GM10248 (cell line): ENCODE results near the gene ETV7.

Experiments used
- CTCF ChIA-PET: fragments of 300-600 bp; sonication (Branson Sonifier 250); formaldehyde crosslinking; extraction: SDS; loops from one replicate; lab custom pipeline; 2021; ENCODE audit warnings: antibody characterized with exemption; lab: Yijun Ruan, JAX
- POLR2A ChIA-PET: fragments of 350-650 bp; sonication (Branson Sonifier 250); formaldehyde crosslinking; extraction: SDS; loops from one replicate; lab custom pipeline; 2020; ENCODE audit warnings: antibody characterized with exemption; lab: Yijun Ruan, JAX
- DNase-seq: peaks from one replicate; pipeline ENCODE4 v3.0.0; 2012; ENCODE audit errors: extremely low spot score
- TF ChIP-seq, protein P1 (sequence below): IDR thresholded peaks from 2 replicates; pipeline ENCODE4 v1.5.1; 2012; ENCODE audit warnings: mild to moderate bottlenecking, low read depth; ENCODE audit errors: extremely low read depth, missing control alignments, control extremely low read depth

ETV7 gene

DNA sequence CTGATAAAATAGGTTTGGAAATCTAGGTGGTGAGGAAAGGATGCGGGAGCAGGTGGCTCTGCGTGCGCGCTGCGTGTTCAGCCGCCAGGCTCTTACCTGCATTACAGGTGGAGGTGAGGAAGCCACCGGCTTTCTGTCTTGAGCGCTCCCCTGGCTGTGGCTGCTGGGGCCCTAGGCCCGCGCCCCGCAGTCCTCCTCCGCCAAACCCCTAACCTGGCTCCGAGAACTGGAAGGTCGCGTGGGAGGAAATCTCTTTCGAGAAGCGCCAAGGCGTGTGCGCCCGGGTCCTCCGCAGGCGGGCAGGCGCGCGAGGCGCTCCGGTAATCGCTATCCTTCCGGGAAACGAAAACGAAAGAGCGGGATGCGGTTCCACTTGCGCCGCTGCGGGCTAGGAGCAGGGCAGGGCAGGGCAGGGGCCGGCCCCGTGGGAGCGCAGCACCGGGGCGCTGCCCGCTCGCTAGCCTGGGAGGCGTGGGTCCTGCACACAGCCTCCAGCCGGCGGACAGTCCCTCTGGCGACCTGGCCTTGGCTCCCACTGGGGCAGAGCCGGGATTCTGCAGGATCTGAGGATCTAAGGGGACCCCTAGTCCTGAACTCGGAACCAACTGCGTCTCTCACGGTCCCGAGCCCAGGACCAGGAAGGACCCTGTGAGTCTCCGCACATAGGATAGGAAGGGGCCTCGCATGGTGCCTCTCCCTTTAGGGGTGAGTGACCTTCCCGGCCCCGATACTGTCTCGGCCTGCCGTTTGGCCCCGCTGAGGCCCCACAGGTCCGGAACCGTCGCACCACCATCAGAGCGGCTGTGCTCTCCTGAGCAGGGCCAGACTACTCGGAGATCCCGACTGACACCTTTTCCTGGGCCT, at the start of gene ETV7:
ETV7 (minus strand) TSS at position 230 of the 864 bp plus-strand sequence; CDS start at position 102, 128 bp downstream.
- CTCF ChIA-PET: interaction anchor here (1.0 to 1.4 kb wide), 2 partner anchors 7 to 23 kb away, joined by 3 read pairs; no protein-coding TSS in a partner anchor
- POLR2A ChIA-PET: no interaction called here
- TF ChIP-seq, protein P1, sequence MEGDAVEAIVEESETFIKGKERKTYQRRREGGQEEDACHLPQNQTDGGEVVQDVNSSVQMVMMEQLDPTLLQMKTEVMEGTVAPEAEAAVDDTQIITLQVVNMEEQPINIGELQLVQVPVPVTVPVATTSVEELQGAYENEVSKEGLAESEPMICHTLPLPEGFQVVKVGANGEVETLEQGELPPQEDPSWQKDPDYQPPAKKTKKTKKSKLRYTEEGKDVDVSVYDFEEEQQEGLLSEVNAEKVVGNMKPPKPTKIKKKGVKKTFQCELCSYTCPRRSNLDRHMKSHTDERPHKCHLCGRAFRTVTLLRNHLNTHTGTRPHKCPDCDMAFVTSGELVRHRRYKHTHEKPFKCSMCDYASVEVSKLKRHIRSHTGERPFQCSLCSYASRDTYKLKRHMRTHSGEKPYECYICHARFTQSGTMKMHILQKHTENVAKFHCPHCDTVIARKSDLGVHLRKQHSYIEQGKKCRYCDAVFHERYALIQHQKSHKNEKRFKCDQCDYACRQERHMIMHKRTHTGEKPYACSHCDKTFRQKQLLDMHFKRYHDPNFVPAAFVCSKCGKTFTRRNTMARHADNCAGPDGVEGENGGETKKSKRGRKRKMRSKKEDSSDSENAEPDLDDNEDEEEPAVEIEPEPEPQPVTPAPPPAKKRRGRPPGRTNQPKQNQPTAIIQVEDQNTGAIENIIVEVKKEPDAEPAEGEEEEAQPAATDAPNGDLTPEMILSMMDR: no peak
- DNase-seq: peak; percentile 67

DNA sequence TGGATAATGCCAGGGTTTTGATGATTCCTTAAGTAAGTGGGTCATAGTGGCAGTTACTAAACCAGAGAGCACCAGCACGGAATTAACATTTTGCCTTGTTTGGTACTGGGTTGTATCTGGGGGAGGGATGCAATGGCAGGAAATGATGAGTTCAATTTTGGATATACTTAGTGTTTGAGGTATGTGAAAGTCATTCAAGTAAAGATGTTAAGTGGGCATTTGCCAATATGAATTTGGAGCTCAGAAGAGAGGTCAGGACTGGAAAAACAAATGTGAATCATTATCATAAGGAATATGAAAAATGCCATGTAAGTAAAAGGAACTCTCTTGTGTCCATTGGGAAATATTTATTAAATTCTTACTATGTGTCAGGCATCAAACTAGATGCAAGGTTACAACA, 49.0 kb upstream of the ETV7 start:
- TF ChIP-seq, protein P1: no peak
- POLR2A ChIA-PET: no interaction called here
- CTCF ChIA-PET: no interaction called here
- no peak for DNase-seq

DNA sequence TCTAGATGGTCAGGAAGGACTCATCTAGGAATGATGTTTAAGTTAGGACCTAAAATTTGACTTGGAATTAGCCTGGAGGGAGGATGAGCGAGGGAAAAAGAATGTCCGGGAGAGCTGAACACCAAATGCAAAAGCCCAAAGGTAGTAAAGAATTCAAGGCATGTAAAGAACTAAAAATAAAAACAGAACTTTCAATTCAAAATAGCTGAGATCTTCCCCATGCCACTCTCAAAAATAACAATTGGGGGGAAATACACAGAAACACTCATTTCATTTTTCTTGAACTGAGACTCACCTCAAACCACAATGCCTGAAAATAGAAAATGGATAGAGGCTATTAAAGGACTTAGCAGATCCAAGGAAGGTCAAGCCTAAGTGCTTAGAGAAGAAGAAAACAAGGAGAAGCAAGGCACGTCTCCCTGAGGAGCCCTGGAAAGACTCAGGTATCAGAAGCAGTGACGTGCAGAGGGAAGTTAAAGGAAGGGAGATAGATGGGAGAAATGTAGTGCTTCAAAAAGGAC, 44.7 kb upstream of the ETV7 start:
- TF ChIP-seq, protein P1: no peak
- POLR2A ChIA-PET: no interaction called here
- CTCF ChIA-PET: interaction anchor here (1.1 to 1.5 kb wide), 2 partner anchors 9 to 13 kb away, joined by 3 to 8 read pairs; no protein-coding TSS in a partner anchor
- peak; percentile 21 for DNase-seq

DNA sequence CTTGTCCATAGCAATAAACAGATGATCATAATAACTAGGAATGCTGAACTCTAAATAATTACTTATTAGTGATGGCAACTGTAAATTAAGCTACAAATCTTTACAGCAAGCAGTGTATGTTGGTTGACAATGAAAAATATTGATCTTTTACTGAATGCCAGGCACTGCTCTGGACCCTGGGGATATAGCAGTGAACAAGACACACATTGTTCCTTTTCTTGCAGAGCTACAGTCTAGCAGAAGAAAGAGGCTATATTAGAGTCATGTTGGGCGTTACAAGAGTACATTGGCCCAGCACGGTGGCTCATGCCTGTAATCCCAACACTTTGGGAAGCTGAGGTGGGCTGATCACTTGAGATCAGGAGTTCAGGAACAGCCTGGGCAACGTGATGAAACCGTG, 43.7 kb upstream of the ETV7 start:
- TF ChIP-seq, protein P1: no peak
- DNase-seq: no peak
- CTCF ChIA-PET: interaction anchor here (0.8 to 1.4 kb wide), 4 partner anchors 9 to 130 kb away, joined by 3 read pairs; partner anchors contain the start of gene KCTD20
- POLR2A ChIA-PET: no interaction called here

DNA sequence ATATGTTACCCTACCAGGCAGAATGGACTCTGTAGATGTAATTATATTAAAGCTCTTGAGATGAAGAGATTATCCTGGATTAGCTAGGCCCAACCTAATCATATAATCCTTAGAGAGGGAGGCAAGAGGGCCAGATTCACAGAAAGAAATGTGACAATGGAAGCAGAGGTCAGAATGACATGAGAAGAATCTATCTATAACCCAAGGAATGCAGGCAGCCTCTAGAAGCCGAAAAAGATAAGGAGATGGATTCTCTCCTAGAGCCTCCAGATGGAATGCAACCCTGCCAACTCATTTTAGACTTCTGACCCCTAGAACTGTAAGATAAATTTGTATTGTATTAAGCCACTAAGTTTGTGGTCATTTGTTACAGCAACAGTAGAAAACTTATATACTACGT, 42.9 kb upstream of the ETV7 start:
- TF ChIP-seq, protein P1: no peak
- ChIA-PET CTCF (interaction anchor here (1.0 to 2.9 kb wide), 6 partner anchors 10 to 329 kb away, joined by 3 to 9 read pairs (median 3); partner anchors contain the start of gene KCTD20), POLR2A (no interaction called here)
- no peak for DNase-seq

DNA sequence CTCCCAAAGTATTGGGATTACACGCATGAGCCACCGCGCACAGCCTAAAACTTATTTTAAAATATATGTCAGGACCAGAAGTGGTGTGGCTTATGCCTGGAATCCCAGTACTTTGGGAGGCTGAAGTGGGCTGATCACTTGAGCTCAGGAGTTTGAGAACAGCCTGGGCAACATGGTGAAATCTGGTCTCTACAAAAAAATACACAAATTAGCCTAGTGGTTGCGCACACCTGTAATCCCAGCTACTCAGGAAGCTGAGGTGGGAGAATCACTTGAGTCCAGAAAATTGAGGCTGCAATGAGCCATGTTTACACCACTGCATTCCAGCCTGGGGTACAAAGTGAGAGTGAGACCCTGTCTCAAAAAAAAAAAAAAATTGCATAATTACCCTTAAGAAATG, 41.4 kb upstream of the ETV7 start:
- POLR2A ChIA-PET: interaction anchor here (0.6 kb wide), 1 partner anchor 161 kb away, joined by 3 read pairs; no protein-coding TSS in a partner anchor
- CTCF ChIA-PET: interaction anchor here (0.6 to 2.9 kb wide), 9 partner anchors 9 to 151 kb away, joined by 3 to 9 read pairs (median 4); no protein-coding TSS in a partner anchor
- TF ChIP-seq, protein P1: peak; percentile 36
- no peak for DNase-seq
